HFFc6 (cell line): ENCODE measurements around the gene THOC1. TPM values are rescaled to one million over a fixed set of nuclear protein-coding genes. Genes with fewer than 3 reads are reported as not detected.

Experiments used
- DNase-seq: peaks from one replicate; pipeline ENCODE4 v3.0.0-alpha.2; 2018
- H3K27ac Mint-ChIP-seq: 2 replicates; pipeline ENCODE4 v1.8.0; 2020; ENCODE audit warnings: mild to moderate bottlenecking, mixed read lengths
- H3K27me3 Mint-ChIP-seq: 2 replicates; pipeline ENCODE4 v1.8.0; 2021; ENCODE audit warnings: mild to moderate bottlenecking, moderate library complexity, mixed read lengths; ENCODE audit not compliant: insufficient read depth
- H3K36me3 Mint-ChIP-seq: 2 replicates; pipeline ENCODE4 v1.8.0; 2021; ENCODE audit warnings: low read depth, mixed read lengths
- H3K4me1 Mint-ChIP-seq: 2 replicates; pipeline ENCODE4 v1.8.0; 2020; ENCODE audit warnings: low read depth, mixed read lengths
- H3K4me3 Mint-ChIP-seq: 2 replicates; pipeline ENCODE4 v1.8.0; 2020; ENCODE audit warnings: mild to moderate bottlenecking, moderate library complexity, mixed read lengths
- H3K9me3 Mint-ChIP-seq: 2 replicates; pipeline ENCODE4 v1.8.0; 2020; ENCODE audit warnings: mild to moderate bottlenecking, mixed read lengths
- total RNA-seq, 6 experiments: library from RNA; stranded (reverse); fragmentation: NEBNext Ultra II Directional; extraction: Animal tissue kit (Norgen Biotek cat#: 25700); gene quantifications; 2 replicates in 1 of 6; 3 replicates in 5 of 6; pipeline ENCODE4 v1.2.3, GENCODE V29; 2021
- TF ChIP-seq, protein P1 (sequence below): fragments of 200-600 bp; sonication (generic); IDR thresholded peaks from 2 replicates; pipeline ENCODE4 v1.5.0; 2021; ENCODE audit warnings: antibody characterized with exemption, mild to moderate bottlenecking

The THOC1 gene
- total RNA-seq, 6 experiments from 2014 or later, result 12.9 to 18.5 (median 16.4) TPM

DNA sequence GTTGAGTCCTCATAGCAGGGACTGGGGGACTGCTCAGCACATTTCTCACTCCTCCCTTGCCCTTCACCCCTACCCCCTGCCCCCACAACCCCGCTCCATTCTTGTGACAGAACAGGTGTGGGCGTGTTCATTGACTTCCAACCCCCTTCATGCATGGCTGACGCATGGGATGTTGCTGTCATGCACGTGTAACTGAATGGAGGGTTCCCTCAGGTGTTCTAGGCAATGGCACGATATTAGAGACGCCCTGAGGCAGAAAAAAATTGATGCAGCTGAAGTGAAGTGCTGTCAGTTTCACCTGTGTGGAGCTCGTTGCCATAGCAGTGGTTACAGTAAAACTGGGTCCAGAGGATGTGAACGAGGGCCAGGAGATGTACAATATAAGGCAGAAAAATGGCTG lies 6.5 kb upstream of the THOC1 start:
- no peaks in the 10 kb centered on the region; the same call in 1 of the 2 replicates for H3K9me3 Mint-ChIP-seq
- TF ChIP-seq, protein P1, sequence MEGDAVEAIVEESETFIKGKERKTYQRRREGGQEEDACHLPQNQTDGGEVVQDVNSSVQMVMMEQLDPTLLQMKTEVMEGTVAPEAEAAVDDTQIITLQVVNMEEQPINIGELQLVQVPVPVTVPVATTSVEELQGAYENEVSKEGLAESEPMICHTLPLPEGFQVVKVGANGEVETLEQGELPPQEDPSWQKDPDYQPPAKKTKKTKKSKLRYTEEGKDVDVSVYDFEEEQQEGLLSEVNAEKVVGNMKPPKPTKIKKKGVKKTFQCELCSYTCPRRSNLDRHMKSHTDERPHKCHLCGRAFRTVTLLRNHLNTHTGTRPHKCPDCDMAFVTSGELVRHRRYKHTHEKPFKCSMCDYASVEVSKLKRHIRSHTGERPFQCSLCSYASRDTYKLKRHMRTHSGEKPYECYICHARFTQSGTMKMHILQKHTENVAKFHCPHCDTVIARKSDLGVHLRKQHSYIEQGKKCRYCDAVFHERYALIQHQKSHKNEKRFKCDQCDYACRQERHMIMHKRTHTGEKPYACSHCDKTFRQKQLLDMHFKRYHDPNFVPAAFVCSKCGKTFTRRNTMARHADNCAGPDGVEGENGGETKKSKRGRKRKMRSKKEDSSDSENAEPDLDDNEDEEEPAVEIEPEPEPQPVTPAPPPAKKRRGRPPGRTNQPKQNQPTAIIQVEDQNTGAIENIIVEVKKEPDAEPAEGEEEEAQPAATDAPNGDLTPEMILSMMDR, result no peak
- H3K27ac Mint-ChIP-seq, result no peak overlapping the region
- H3K36me3 Mint-ChIP-seq, result no peaks in the 10 kb centered on the region; the same call in 1 of the 2 replicates
- no peak for DNase-seq
- no peak overlapping the region for H3K4me3 Mint-ChIP-seq
- H3K27me3 Mint-ChIP-seq, result no peaks in the 10 kb centered on the region; the same call in none of the 2 replicates
- no peaks in the 10 kb centered on the region for H3K4me1 Mint-ChIP-seq

DNA sequence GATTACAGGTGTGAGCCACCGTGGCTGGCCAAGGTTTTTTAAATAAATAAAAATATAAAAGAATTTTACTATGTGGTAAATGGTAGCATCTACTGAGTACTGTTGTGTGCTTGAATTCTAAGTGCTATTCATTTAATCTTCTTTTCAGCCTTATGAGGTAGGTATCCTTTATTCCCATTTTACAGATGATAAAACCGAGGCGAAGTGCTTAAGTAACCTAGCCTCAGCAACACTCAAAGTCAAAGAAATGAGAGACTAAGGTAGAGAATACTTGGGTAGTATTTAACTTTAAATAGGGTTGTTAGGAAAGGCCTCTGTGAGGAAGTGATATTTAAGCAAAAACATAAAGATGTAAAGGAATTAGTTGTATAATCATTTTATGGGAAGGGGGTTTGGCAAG lies 5.7 kb upstream of the THOC1 start:
- H3K4me1 Mint-ChIP-seq, result peaks cover 5% of the 10 kb centered on the region
- H3K27ac Mint-ChIP-seq, result no peak overlapping the region
- no peak for DNase-seq
- no peaks in the 10 kb centered on the region; the same call in none of the 2 replicates for H3K27me3 Mint-ChIP-seq
- TF ChIP-seq, protein P1, result no peak
- H3K4me3 Mint-ChIP-seq, result no peak overlapping the region
- no peaks in the 10 kb centered on the region; the same call in 1 of the 2 replicates for H3K36me3 Mint-ChIP-seq
- H3K9me3 Mint-ChIP-seq, result no peaks in the 10 kb centered on the region; the same call in 1 of the 2 replicates

- H3K4me3 Mint-ChIP-seq, result no peak overlapping the region
- H3K27ac Mint-ChIP-seq, result no peak overlapping the region
- DNase-seq, result no peak
- TF ChIP-seq, protein P1, result no peak
- peaks cover 2% of the 10 kb centered on the region for H3K27me3 Mint-ChIP-seq
- H3K9me3 Mint-ChIP-seq, result no peaks in the 10 kb centered on the region
- H3K36me3 Mint-ChIP-seq, result no peaks in the 10 kb centered on the region; the same call in 1 of the 2 replicates
- peaks cover 7% of the 10 kb centered on the region for H3K4me1 Mint-ChIP-seq
These were observed 4.8 kb upstream of the THOC1 start for GRCh38 chr18:272650-273049.

DNA sequence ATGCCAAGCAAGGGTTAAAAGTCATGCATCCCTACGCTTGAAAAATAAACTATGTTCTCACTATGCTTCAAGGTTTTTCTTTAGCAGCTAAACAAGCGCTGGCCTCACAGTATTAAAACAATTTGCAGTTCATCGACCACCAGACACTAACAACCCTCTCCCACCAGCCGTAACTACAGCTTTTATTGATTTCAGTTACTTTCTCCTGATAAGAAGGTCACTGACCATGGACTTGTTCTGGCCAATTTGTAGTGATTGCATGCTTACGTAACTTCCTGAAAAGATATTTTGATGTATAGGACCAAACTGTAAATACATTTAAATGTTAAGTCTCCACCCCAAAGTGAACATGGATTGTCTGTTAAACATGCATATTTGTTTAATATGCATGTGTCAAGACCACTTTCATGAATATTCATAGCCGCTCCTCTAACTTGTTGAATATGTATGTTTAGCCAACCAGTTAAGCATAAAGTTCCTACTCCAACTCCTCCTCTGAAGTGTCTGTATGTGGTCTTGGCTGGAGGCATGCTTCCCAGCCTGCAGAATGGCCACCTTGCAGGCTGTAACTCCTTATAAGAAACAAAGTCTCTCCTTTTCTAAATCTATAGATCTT lies 1.7 kb upstream of the THOC1 start:
- Mint-ChIP-seq H3K27ac (peak overlapping the region; percentile 100; the same call in 1 of the 2 replicates), H3K27me3 (peaks cover 2% of the 10 kb centered on the region), H3K36me3 (no peaks in the 10 kb centered on the region), H3K4me3 (peak overlapping the region; percentile 27), H3K4me1 (peaks cover 19% of the 10 kb centered on the region), H3K9me3 (no peaks in the 10 kb centered on the region)
- TF ChIP-seq, protein P1, result no peak
- DNase-seq, result no peak

GRCh38 chr18:267380-267687 lies 513 bp downstream of the THOC1 start:
- Mint-ChIP-seq H3K27me3 (peaks cover 2% of the 10 kb centered on the region), H3K36me3 (peaks cover 10% of the 10 kb centered on the region), H3K4me3 (peak overlapping the region; percentile 99), H3K27ac (peak overlapping the region; percentile 100), H3K4me1 (peaks cover 19% of the 10 kb centered on the region), H3K9me3 (no peaks in the 10 kb centered on the region)
- TF ChIP-seq, protein P1, result no peak
- no peak for DNase-seq
